Stomach (tissue), 9 donors: ENCODE data around the gene B3GAT1. TPM values are rescaled to one million over a fixed set of nuclear protein-coding genes. Genes with fewer than 3 reads are reported as not detected.

Experiments
- DNase-seq, 2 donors: peaks; one replicate each; pipeline versions ENCODE4 v3.0.0 to v3.0.0-alpha.2; 2013 to 2019
- H3K27ac ChIP-seq, 5 donors: fragments of 200-600 bp in 4 of 5; sonication (generic) in 4 of 5; one replicate each; pipeline ENCODE4 v1.5.1; 2013 to 2019; ENCODE audit warnings: mild to moderate bottlenecking in 1 of 5, moderate library complexity in 1 of 5
- H3K27me3 ChIP-seq, 3 donors: fragments of 200-600 bp; sonication (generic); one replicate each; pipeline ENCODE4 v1.5.1; 2017 to 2019; ENCODE audit warnings: mixed run types in 1 of 3
- H3K36me3 ChIP-seq, 4 donors: fragments of 200-600 bp; sonication (generic); 1 replicate in 3 of 4; 2 replicates in 1 of 4; pipeline ENCODE4 v1.5.1; 2016 to 2019
- H3K4me1 ChIP-seq, 4 donors: fragments of 200-600 bp; sonication (generic); one replicate each; pipeline ENCODE4 v1.5.1; 2016 to 2019
- H3K4me3 ChIP-seq, 4 donors: fragments of 200-600 bp; sonication (generic) in 3 of 4; one replicate each; pipeline ENCODE4 v1.5.1; 2016 to 2019; ENCODE audit warnings: mild to moderate bottlenecking in 1 of 4
- H3K9me3 ChIP-seq, 4 donors: fragments of 200-600 bp; sonication (generic); one replicate each; pipeline ENCODE4 v1.5.1; 2016 to 2019
- EP300 ChIP-seq: sonication (generic); formaldehyde crosslinking; IDR thresholded peaks from one replicate; pipeline ENCODE4 v1.6.1; 2017; ENCODE audit warnings: antibody characterized with exemption
- POLR2A ChIP-seq, 4 donors: fragments of 450-650 bp; IDR thresholded peaks; one replicate each; pipeline ENCODE4 v1.6.1; 2016; ENCODE audit warnings: antibody characterized with exemption in 4 of 4, control low read depth in 2 of 4, mild to moderate bottlenecking in 1 of 4, moderate library complexity in 1 of 4
- POLR2AphosphoS5 ChIP-seq, 3 donors: sonication (generic); formaldehyde crosslinking; IDR thresholded peaks; one replicate each; pipeline ENCODE4 v1.6.1; 2016; ENCODE audit warnings: antibody characterized with exemption in 3 of 3
- WGBS, 5 donors: extraction: QIAGEN DNeasy Blood & Tissue Kit in 3 of 5; methylation state at CpG; one replicate each; pipeline versions ENCODE4 v1.1.5 to v1.1.7; 2013 to 2018; 5-methylcytosine and 5-hydroxymethylcytosine counted together
- intact Hi-C: fragments of 100-400 bp; cut with DNase I; formaldehyde crosslinking; loops from one replicate; pipeline ENCODE4 v1.15.1; 2023; ENCODE audit warnings: low total_unique reads
- polyA plus RNA-seq, 3 donors: library from polyadenylated mRNA; stranded (reverse); fragments of 200-250 nt; gene quantifications; one replicate each; pipeline ENCODE4 v1.2.3, GENCODE V29; 2013
- total RNA-seq, 5 donors: library from RNA; depleted of rRNA; stranded (reverse); fragments of >200 nt; gene quantifications; one replicate each; pipeline versions ENCODE4 v1.1.0 to v1.2.3, GENCODE V29; 2014 to 2016
- TF ChIP-seq, protein P1 (sequence below), 7 experiments: fragments of 450-650 bp in 4 of 7; fragments of 200-600 bp in 3 of 7; sonication (generic) in 3 of 7; IDR thresholded peaks; one replicate each; pipeline ENCODE4 v1.5.1; 2016 to 2019; ENCODE audit warnings: antibody characterized with exemption in 7 of 7, control low read depth in 2 of 7, mild to moderate bottlenecking in 1 of 7
- donor health status: healthy with polysubstance abuse.
- donor health status: Bipolar disorder and iron deficiency.
- donor health status: healthy.

B3GAT1 gene
- total and polyA plus RNA-seq, 8 donors = 5.3 to 34.4 (median 18.7) TPM; not detected in 2

GRCh38 chr11:134332189-134332631, 79.8 kb downstream of the B3GAT1 start:
- peaks cover 14 to 27% (median 23%) of the 10 kb centered on the region in 4 donors for H3K4me1 ChIP-seq
- no peaks in the 10 kb centered on the region for H3K36me3 ChIP-seq
- H3K4me3 ChIP-seq = peak overlapping the region; percentile 51 to 71 (median 57)
- peak in 1 of 2 donors; percentile 58 for DNase-seq
- TF ChIP-seq POLR2A (IDR thresholded peaks at IDR 0.05) (no peak), EP300 (no peak), POLR2AphosphoS5 (IDR thresholded peaks at IDR 0.05) (no peak)
- TF ChIP-seq, protein P1, sequence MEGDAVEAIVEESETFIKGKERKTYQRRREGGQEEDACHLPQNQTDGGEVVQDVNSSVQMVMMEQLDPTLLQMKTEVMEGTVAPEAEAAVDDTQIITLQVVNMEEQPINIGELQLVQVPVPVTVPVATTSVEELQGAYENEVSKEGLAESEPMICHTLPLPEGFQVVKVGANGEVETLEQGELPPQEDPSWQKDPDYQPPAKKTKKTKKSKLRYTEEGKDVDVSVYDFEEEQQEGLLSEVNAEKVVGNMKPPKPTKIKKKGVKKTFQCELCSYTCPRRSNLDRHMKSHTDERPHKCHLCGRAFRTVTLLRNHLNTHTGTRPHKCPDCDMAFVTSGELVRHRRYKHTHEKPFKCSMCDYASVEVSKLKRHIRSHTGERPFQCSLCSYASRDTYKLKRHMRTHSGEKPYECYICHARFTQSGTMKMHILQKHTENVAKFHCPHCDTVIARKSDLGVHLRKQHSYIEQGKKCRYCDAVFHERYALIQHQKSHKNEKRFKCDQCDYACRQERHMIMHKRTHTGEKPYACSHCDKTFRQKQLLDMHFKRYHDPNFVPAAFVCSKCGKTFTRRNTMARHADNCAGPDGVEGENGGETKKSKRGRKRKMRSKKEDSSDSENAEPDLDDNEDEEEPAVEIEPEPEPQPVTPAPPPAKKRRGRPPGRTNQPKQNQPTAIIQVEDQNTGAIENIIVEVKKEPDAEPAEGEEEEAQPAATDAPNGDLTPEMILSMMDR (IDR thresholded peaks at IDR 0.05) = no peak
- H3K27ac ChIP-seq = peak overlapping the region in 2 of 5 donors; percentile 13 to 15
- H3K27me3 ChIP-seq = peaks cover 0 to 28% (median 5%) of the 10 kb centered on the region in 3 donors
- WGBS, 5 donors = 0 to 2% (median 2%) methylated on average over 14 to 40 of the region's 40 CpGs
- H3K9me3 ChIP-seq = no peaks in the 10 kb centered on the region
- intact Hi-C loops = no loop called here

- H3K27ac ChIP-seq = peak within 1 kb of the TSS in 3 of 5 donors; percentile 13 to 36 (median 20)
- no peaks in the 10 kb centered on the region for H3K9me3 ChIP-seq
- TF ChIP-seq, protein P1 (IDR thresholded peaks at IDR 0.05) = no peak
- TF ChIP-seq POLR2A (IDR thresholded peaks at IDR 0.05) (no peak), EP300 (no peak), POLR2AphosphoS5 (IDR thresholded peaks at IDR 0.05) (no peak)
These were observed 80.5 kb downstream of the B3GAT1 start, which contains the start of gene GLB1L2 for GRCh38 chr11:134331354-134332188. Gene GLB1L2 (plus strand): TSS chr11:134331988. CDS start chr11:134332062, 74 bp downstream.

DNA sequence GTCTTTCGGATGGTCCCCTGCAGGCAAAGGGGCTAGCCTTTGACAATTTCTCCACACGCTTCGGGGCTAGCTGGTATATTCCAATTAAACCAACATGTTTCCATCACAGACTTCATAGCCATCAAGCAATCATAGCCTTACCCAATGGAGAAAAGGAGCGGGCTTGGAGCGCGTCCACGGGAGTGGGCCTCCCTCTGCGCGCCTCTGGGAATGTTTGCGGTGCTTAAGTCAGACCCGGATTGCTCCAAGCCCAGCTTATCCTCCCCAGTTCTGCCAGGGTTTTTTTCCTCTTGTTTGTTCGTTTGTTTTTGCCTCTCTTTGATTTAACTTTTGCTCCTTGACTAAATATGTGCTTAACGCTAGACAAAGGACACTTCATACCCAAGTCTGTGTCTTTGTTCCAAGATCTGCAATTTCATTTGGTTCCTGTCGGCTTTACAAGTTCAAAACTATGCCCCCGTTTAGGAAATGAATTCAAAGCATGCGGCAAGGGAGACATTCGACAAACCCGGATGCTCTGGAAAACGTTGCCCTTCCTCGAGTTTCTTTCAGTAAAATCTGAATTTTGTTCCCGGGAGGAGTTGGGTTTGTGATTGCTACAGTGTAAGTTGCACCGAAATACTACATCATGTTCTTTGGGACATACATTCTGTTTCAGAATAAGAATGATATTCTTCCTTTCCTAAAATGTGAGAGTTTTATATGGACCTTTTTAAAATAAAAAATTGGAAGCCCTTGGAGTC, 81.3 kb downstream of the B3GAT1 start:
- Histone ChIP-seq H3K27ac (peak overlapping the region in 2 of 5 donors; percentile 20 to 36), H3K4me1 (peaks cover 14 to 27% (median 23%) of the 10 kb centered on the region in 4 donors), H3K4me3 (peak overlapping the region; percentile 51 to 71 (median 57)), H3K9me3 (no peaks in the 10 kb centered on the region), H3K36me3 (no peaks in the 10 kb centered on the region), H3K27me3 (peaks cover 0 to 28% (median 5%) of the 10 kb centered on the region in 3 donors)
- intact Hi-C loops = no loop called here
- DNase-seq = peak in 1 of 2 donors; percentile 27
- TF ChIP-seq, protein P1 (IDR thresholded peaks at IDR 0.05) = no peak
- TF ChIP-seq EP300 = no peak
- TF ChIP-seq POLR2A (IDR thresholded peaks at IDR 0.05) = no peak
- no peak for TF ChIP-seq POLR2AphosphoS5 (IDR thresholded peaks at IDR 0.05)
- 18 to 27% (median 21%) methylated on average over 22 of the region's 22 CpGs for WGBS, 5 donors

More at GRCh38 chr11:134331354-134332188, 80.5 kb downstream of the B3GAT1 start, which contains the start of gene GLB1L2:
- 0 to 4% (median 1%) methylated on average over 14 to 79 of the region's 80 CpGs for WGBS, 5 donors
- H3K4me3 ChIP-seq = peak within 1 kb of the TSS; percentile 51 to 71 (median 57)
- H3K36me3 ChIP-seq = no peaks in the 10 kb centered on the region
- H3K27me3 ChIP-seq = peaks cover 0 to 28% (median 5%) of the 10 kb centered on the region in 3 donors
- intact Hi-C loops = no loop called here
- DNase-seq = peak; percentile 85 to 89
- H3K4me1 ChIP-seq = peaks cover 14 to 27% (median 23%) of the 10 kb centered on the region in 4 donors

Other genes starting within 250 kb of the B3GAT1 start
- gene NCAPD3, start 188.3 kb downstream of the B3GAT1 start, total RNA-seq = 10 to 100 TPM in 4 of 5 donors, 1 to 10 TPM in 1; 3.5 to 27.8 (median 19.2) TPM
- 1 to 10 TPM; 3.3 to 6.4 (median 4.0) TPM for gene NCAPD3, start 188.3 kb downstream of the B3GAT1 start, polyA plus RNA-seq
- gene VPS26B, start 187.6 kb downstream of the B3GAT1 start, total RNA-seq = 10 to 100 TPM; 11.7 to 90.4 (median 28.5) TPM
- 10 to 100 TPM; 15.6 to 19.7 (median 18.5) TPM for gene VPS26B, start 187.6 kb downstream of the B3GAT1 start, polyA plus RNA-seq
- gene THYN1, start 158.9 kb downstream of the B3GAT1 start, total RNA-seq = 10 to 100 TPM in 4 of 5 donors, 1 to 10 TPM in 1; 4.6 to 56.2 (median 19.1) TPM
- 10 to 100 TPM; 42.0 to 62.1 (median 49.5) TPM for gene THYN1, start 158.9 kb downstream of the B3GAT1 start, polyA plus RNA-seq
- gene ACAD8, start 158.7 kb downstream of the B3GAT1 start, total RNA-seq = 10 to 100 TPM; 24.3 to 44.6 (median 29.7) TPM
- 10 to 100 TPM; 15.1 to 19.7 (median 18.6) TPM for gene ACAD8, start 158.7 kb downstream of the B3GAT1 start, polyA plus RNA-seq
- gene GLB1L3, start 135.9 kb downstream of the B3GAT1 start, total RNA-seq = not detected
- gene GLB1L3, start 135.9 kb downstream of the B3GAT1 start, polyA plus RNA-seq = under 1 TPM in 1 of 3 donors, not detected in 2; 0.08 TPM
- 10 to 100 TPM in 2 of 5 donors, 1 to 10 TPM in 3; 4.7 to 19.2 (median 9.1) TPM for gene GLB1L2, start 80.3 kb downstream of the B3GAT1 start, total RNA-seq
- gene GLB1L2, start 80.3 kb downstream of the B3GAT1 start, polyA plus RNA-seq = 1 to 10 TPM; 2.1 to 4.2 (median 2.8) TPM